Measurements from ENCODE around the gene LUZP2.
"Not testable (repeated sequence)": the region's sequence is repeated elsewhere in the genome, so short reads cannot be mapped to it uniquely, and the experiment has no call there.

Gene LUZP2

DNA sequence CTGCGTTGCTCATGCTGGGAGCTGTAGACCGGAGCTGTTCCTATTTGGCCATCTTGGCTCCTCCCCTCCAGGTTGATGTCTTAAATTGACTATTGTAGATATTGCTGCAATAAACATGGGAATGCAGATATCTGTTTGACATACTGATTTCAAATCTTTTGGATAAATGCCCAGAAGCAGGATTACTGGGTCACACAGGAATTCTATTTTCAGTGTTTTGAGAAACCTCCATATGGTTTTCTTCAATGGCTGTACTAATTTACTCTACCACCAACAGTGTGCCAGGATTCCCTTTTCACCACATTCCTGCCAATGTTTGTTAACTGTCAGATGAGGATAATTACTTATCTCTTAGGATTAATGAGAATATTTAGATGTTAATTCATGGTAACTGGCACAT lies 467.0 kb downstream of the LUZP2 start:
- no peaks in the 10 kb centered on the region for H3K9me3 ChIP-seq (ENCODE audit: severe bottlenecking)
- DNase-seq: no peak
- H3K27me3 ChIP-seq (ENCODE audit: insufficient read depth, low read depth, severe bottlenecking): no peaks in the 10 kb centered on the region
- no peak overlapping the region for H3K4me3 ChIP-seq (ENCODE audit: low read depth, low read length)
- TF ChIP-seq, protein P1, sequence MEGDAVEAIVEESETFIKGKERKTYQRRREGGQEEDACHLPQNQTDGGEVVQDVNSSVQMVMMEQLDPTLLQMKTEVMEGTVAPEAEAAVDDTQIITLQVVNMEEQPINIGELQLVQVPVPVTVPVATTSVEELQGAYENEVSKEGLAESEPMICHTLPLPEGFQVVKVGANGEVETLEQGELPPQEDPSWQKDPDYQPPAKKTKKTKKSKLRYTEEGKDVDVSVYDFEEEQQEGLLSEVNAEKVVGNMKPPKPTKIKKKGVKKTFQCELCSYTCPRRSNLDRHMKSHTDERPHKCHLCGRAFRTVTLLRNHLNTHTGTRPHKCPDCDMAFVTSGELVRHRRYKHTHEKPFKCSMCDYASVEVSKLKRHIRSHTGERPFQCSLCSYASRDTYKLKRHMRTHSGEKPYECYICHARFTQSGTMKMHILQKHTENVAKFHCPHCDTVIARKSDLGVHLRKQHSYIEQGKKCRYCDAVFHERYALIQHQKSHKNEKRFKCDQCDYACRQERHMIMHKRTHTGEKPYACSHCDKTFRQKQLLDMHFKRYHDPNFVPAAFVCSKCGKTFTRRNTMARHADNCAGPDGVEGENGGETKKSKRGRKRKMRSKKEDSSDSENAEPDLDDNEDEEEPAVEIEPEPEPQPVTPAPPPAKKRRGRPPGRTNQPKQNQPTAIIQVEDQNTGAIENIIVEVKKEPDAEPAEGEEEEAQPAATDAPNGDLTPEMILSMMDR (IDR thresholded peaks at IDR 0.05; ENCODE audit: low read depth, low read length): no peak
- H3K36me3 ChIP-seq: no peaks in the 10 kb centered on the region
- H3K27ac ChIP-seq: no peak overlapping the region

DNA sequence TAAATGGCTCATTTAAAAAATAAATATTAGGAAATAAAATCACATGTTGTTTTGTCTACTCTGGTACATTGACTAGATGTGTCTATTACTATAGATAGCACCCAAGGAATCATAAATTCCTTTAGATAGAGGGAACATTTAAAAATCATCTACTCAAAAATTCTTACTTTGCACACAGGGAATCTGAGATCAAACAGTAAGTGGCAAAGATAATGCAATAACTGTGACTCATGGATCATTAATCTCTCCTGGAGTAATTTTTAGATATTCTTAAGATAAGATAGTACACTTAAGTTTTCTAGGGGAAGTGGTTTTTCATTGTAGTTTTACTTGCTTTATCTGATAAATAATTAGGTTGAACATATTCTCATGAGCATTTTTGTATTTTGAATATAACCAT lies 468.9 kb downstream of the LUZP2 start:
- H3K36me3 ChIP-seq: no peaks in the 10 kb centered on the region
- TF ChIP-seq, protein P1 (IDR thresholded peaks at IDR 0.05; ENCODE audit: low read depth, low read length): no peak
- no peak overlapping the region for H3K27ac ChIP-seq
- no peak overlapping the region for H3K4me3 ChIP-seq (ENCODE audit: low read depth, low read length)
- H3K27me3 ChIP-seq (ENCODE audit: insufficient read depth, low read depth, severe bottlenecking): no peaks in the 10 kb centered on the region
- no peak for DNase-seq
- no peaks in the 10 kb centered on the region for H3K9me3 ChIP-seq (ENCODE audit: severe bottlenecking)

DNA sequence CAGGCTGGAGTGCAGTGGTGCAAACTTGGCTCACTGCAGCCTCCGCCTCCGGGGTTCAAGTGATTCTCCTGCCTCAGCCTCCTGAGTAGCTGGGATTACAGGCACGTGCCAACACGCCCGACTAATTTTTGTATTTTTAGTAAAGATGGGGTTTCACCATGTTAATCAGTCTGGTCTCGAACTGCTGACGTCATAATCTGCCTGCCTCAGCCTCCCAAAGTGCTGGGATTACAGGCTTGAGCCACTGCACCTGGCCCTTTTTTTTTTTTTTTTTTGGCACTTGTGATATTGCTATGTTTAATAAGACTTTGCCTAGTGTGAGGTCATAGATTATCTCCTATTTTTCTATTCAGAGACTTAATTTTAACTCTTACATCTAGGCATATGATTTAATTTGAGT lies 497.1 kb downstream of the LUZP2 start:
- H3K27ac ChIP-seq; DNase-seq; H3K36me3 ChIP-seq; H3K27me3 ChIP-seq (ENCODE audit: insufficient read depth, low read depth, severe bottlenecking); H3K4me3 ChIP-seq (ENCODE audit: low read depth, low read length); H3K9me3 ChIP-seq (ENCODE audit: severe bottlenecking): not testable (repeated sequence)

DNA sequence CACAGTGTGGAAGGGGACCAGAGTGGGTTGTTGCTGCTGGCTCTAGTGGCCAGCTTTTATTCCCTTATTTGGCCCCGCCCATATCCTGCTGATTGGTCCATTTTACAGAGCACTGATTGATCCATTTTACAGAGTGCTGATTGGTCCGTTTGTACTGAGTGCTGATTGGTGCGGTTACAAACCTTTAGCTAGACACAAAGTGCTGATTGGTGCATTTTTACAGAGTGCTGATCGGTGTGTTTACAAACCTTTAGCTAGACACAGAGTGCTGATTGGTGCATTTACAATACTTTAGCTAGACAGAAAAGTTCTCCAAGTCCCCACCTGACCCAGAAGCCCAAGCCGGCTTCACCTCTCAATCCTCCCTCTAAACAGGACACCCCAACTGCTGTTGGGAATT lies 503.1 kb downstream of the LUZP2 start:
- H3K27me3 ChIP-seq (ENCODE audit: insufficient read depth, low read depth, severe bottlenecking); H3K4me3 ChIP-seq (ENCODE audit: low read depth, low read length); DNase-seq; H3K27ac ChIP-seq; H3K9me3 ChIP-seq (ENCODE audit: severe bottlenecking); H3K36me3 ChIP-seq: not testable (repeated sequence)

DNA sequence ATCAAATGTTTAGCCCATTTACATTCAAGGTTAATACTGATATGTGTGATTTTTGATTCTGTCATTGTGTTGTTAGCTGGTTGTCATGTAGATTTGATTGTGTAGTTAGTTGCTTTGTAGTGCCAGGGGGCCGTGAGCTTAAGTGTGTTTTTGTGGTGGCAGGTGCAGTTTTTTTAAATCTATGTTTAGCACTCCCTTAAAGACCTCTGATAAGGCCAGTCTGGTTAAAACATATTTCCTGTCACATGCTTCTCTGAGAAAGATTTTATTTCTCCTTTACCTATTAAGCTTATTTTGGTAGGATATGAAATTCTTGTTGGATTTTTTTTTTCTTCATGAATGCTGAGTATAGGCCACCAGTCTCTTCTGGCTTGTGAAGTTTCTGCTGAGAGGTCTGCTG lies 540.6 kb downstream of the LUZP2 start:
- Histone ChIP-seq H3K27me3 (ENCODE audit: insufficient read depth, low read depth, severe bottlenecking) (no peaks in the 10 kb centered on the region), H3K9me3 (ENCODE audit: severe bottlenecking) (no peaks in the 10 kb centered on the region), H3K4me3 (ENCODE audit: low read depth, low read length) (no peak overlapping the region), H3K36me3 (no peaks in the 10 kb centered on the region), H3K27ac (no peak overlapping the region)
- TF ChIP-seq, protein P1 (IDR thresholded peaks at IDR 0.05; ENCODE audit: low read depth, low read length): no peak
- DNase-seq: no peak

DNA sequence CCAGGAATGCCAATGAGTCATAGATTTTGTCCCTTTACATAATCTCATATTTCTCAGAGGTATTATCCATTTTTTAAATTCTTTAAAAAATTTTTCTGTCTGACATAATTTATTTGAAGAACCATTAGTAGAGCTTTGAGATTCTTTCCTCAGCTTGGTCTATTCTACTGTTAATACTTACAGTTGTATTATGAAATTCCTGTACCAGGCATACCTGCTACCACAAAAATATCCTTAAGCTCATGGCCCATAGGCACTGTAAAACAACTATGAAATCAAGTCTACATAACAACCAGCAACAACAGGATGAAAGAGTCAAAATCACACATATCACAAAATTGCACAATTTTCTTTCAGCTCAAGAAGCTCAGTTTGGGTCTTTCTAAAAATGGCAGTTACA lies 541.3 kb downstream of the LUZP2 start:
- Histone ChIP-seq H3K27me3 (ENCODE audit: insufficient read depth, low read depth, severe bottlenecking) (no peaks in the 10 kb centered on the region), H3K27ac (no peak overlapping the region), H3K9me3 (ENCODE audit: severe bottlenecking) (no peaks in the 10 kb centered on the region), H3K4me3 (ENCODE audit: low read depth, low read length) (no peak overlapping the region), H3K36me3 (no peaks in the 10 kb centered on the region)
- no peak for DNase-seq
- TF ChIP-seq, protein P1 (IDR thresholded peaks at IDR 0.05; ENCODE audit: low read depth, low read length): no peak

DNA sequence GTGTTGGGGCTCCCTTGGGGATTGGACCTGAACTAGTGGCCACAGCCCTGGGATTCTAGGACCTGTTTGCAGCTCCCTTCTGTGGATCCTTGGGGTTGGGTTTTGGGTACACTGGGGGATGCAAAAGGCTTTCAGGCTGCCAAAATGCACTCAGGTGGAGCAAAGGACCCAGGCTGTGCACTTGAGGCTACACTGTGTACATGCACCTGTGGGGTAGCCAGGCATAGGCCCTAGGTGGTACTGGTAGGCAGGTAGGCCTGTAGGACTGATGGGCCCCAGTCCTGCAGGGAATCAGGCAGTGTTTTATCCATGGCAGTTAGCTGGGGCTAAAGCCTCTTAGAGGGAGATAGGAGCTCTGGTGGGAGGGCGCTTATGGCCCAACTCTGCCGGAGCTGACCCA lies 542.3 kb downstream of the LUZP2 start:
- H3K27me3 ChIP-seq (ENCODE audit: insufficient read depth, low read depth, severe bottlenecking): no peaks in the 10 kb centered on the region
- H3K36me3 ChIP-seq: no peaks in the 10 kb centered on the region
- H3K27ac ChIP-seq: no peak overlapping the region
- TF ChIP-seq, protein P1 (IDR thresholded peaks at IDR 0.05; ENCODE audit: low read depth, low read length): no peak
- no peaks in the 10 kb centered on the region for H3K9me3 ChIP-seq (ENCODE audit: severe bottlenecking)
- no peak overlapping the region for H3K4me3 ChIP-seq (ENCODE audit: low read depth, low read length)
- DNase-seq: no peak
